Upper lobe of left lung (tissue), 6 donors: ENCODE measurements around the gene IGFBP7. TPM values are rescaled to one million over a fixed set of nuclear protein-coding genes. Genes with fewer than 3 reads are reported as not detected.

Source experiments
- ATAC-seq, 2 donors: fragments of 200-7000 bp; cut with Tn5 transposase; one replicate each; pipeline ENCODE4 v1.9.1; 2022; ENCODE audit warnings: mild to moderate bottlenecking in 2 of 2, moderate library complexity in 2 of 2; ENCODE audit not compliant: low FRiP score in 2 of 2
- DNase-seq, 2 donors: peaks; one replicate each; pipeline ENCODE4 v3.0.0-alpha.2; 2019 to 2020
- H3K27ac ChIP-seq, 4 donors: fragments of 200-600 bp; sonication (generic); one replicate each; pipeline ENCODE4 v1.5.1; 2016 to 2019
- H3K27me3 ChIP-seq, 4 donors: fragments of 200-600 bp; sonication (generic); one replicate each; pipeline ENCODE4 v1.5.1; 2017 to 2019
- H3K36me3 ChIP-seq, 4 donors: fragments of 200-600 bp; sonication (generic); one replicate each; pipeline ENCODE4 v1.5.1; 2016 to 2019
- H3K4me1 ChIP-seq, 4 donors: fragments of 200-600 bp; sonication (generic); one replicate each; pipeline ENCODE4 v1.5.1; 2018 to 2019
- H3K4me3 ChIP-seq, 4 donors: fragments of 200-600 bp; sonication (generic); one replicate each; pipeline ENCODE4 v1.5.1; 2017 to 2019; ENCODE audit warnings: mild to moderate bottlenecking in 2 of 4, moderate library complexity in 1 of 4
- H3K9me3 ChIP-seq, 4 donors: fragments of 200-600 bp; sonication (generic); one replicate each; pipeline ENCODE4 v1.5.1; 2018 to 2019
- EP300 ChIP-seq, 4 donors: sonication (generic); formaldehyde crosslinking; IDR thresholded peaks; one replicate each; pipeline ENCODE4 v1.5.1; 2017; ENCODE audit warnings: antibody characterized with exemption in 4 of 4, control low read depth in 2 of 4
- POLR2A ChIP-seq, 4 donors: fragments of 450-650 bp; IDR thresholded peaks; one replicate each; pipeline ENCODE4 v1.5.1; 2016 to 2017; ENCODE audit warnings: antibody characterized with exemption in 4 of 4, mild to moderate bottlenecking in 2 of 4
- POLR2AphosphoS5 ChIP-seq, 2 donors: sonication (generic); formaldehyde crosslinking; IDR thresholded peaks; one replicate each; pipeline ENCODE4 v1.5.1; 2017; ENCODE audit warnings: antibody characterized with exemption in 2 of 2
- WGBS, 2 donors: methylation state at CpG; one replicate each; pipeline ENCODE4 v1.1.5; 2017 to 2018; 5-methylcytosine and 5-hydroxymethylcytosine counted together
- total RNA-seq, 6 donors: library from RNA; depleted of rRNA in 4 of 6; stranded (reverse); fragments of >200 nt in 4 of 6; gene quantifications; one replicate each; pipeline versions ENCODE4 v1.1.0 to v1.2.1, GENCODE V29; 2016 to 2021
- TF ChIP-seq, protein P1 (sequence below), 6 experiments: fragments of 450-650 bp in 4 of 6; fragments of 200-600 bp in 2 of 6; sonication (generic) in 2 of 6; IDR thresholded peaks; one replicate each; pipeline ENCODE4 v1.5.1; 2016 to 2019; ENCODE audit warnings: antibody characterized with exemption in 6 of 6
- donor health status: DM: no; HTN: no; CAD: no; lungs with moderate emphysema.
- donor health status: DM: no; HTN: yes; CAD: no; lungs with severe emphysema.

The IGFBP7 gene
- total RNA-seq, 6 donors from 2014 or later: 105 to 705 (median 359) TPM

GRCh38 chr4:57149833-57150232, 39.6 kb upstream of the IGFBP7 start:
- ATAC-seq (no peak), DNase-seq (no peak)
- Histone ChIP-seq H3K36me3 (no peaks in the 10 kb centered on the region), H3K9me3 (no peaks in the 10 kb centered on the region), H3K27me3 (no peaks in the 10 kb centered on the region), H3K4me3 (no peak overlapping the region), H3K27ac (no peak overlapping the region), H3K4me1 (no peaks in the 10 kb centered on the region)
- no peak for TF ChIP-seq POLR2A (IDR thresholded peaks at IDR 0.05)
- no peak for TF ChIP-seq EP300 (IDR thresholded peaks at IDR 0.05)
- TF ChIP-seq POLR2AphosphoS5 (IDR thresholded peaks at IDR 0.05): no peak
- TF ChIP-seq, protein P1, sequence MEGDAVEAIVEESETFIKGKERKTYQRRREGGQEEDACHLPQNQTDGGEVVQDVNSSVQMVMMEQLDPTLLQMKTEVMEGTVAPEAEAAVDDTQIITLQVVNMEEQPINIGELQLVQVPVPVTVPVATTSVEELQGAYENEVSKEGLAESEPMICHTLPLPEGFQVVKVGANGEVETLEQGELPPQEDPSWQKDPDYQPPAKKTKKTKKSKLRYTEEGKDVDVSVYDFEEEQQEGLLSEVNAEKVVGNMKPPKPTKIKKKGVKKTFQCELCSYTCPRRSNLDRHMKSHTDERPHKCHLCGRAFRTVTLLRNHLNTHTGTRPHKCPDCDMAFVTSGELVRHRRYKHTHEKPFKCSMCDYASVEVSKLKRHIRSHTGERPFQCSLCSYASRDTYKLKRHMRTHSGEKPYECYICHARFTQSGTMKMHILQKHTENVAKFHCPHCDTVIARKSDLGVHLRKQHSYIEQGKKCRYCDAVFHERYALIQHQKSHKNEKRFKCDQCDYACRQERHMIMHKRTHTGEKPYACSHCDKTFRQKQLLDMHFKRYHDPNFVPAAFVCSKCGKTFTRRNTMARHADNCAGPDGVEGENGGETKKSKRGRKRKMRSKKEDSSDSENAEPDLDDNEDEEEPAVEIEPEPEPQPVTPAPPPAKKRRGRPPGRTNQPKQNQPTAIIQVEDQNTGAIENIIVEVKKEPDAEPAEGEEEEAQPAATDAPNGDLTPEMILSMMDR (IDR thresholded peaks at IDR 0.05): no peak
- WGBS, 2 donors: 85 to 91% methylated on average over 2 of the region's 2 CpGs

GRCh38 chr4:57148831-57149505, 38.8 kb upstream of the IGFBP7 start:
- no peaks in the 10 kb centered on the region for H3K36me3 ChIP-seq
- DNase-seq (no peak), ATAC-seq (no peak)
- no peaks in the 10 kb centered on the region for H3K27me3 ChIP-seq
- H3K9me3 ChIP-seq: no peaks in the 10 kb centered on the region
- no peak for TF ChIP-seq POLR2AphosphoS5 (IDR thresholded peaks at IDR 0.05)
- TF ChIP-seq EP300 (IDR thresholded peaks at IDR 0.05): no peak
- H3K4me3 ChIP-seq: no peak overlapping the region
- H3K4me1 ChIP-seq: no peaks in the 10 kb centered on the region
- WGBS, 2 donors: 75 to 83% methylated on average over 1 of the region's 1 CpG
- H3K27ac ChIP-seq: no peak overlapping the region

- no peak overlapping the region for H3K4me3 ChIP-seq
- no peaks in the 10 kb centered on the region for H3K36me3 ChIP-seq
- H3K4me1 ChIP-seq: no peaks in the 10 kb centered on the region
- WGBS, 2 donors: 95 to 100% methylated on average over 1 of the region's 1 CpG
- no peaks in the 10 kb centered on the region for H3K27me3 ChIP-seq
- ATAC-seq (no peak), DNase-seq (no peak)
- H3K27ac ChIP-seq: no peak overlapping the region
- TF ChIP-seq POLR2A (IDR thresholded peaks at IDR 0.05): no peak
- TF ChIP-seq, protein P1 (IDR thresholded peaks at IDR 0.05): no peak
- TF ChIP-seq POLR2AphosphoS5 (IDR thresholded peaks at IDR 0.05): no peak
- no peak for TF ChIP-seq EP300 (IDR thresholded peaks at IDR 0.05)
- H3K9me3 ChIP-seq: no peaks in the 10 kb centered on the region
Observed at GRCh38 chr4:57148177-57148576, 38.0 kb upstream of the IGFBP7 start.

- 69 to 72% methylated on average over 9 of the region's 9 CpGs for WGBS, 2 donors
- no peak for TF ChIP-seq POLR2AphosphoS5 (IDR thresholded peaks at IDR 0.05)
- no peak for TF ChIP-seq POLR2A (IDR thresholded peaks at IDR 0.05)
- no peak for TF ChIP-seq EP300 (IDR thresholded peaks at IDR 0.05)
- TF ChIP-seq, protein P1 (IDR thresholded peaks at IDR 0.05): no peak
- Histone ChIP-seq H3K9me3 (no peaks in the 10 kb centered on the region), H3K36me3 (no peaks in the 10 kb centered on the region), H3K27me3 (no peaks in the 10 kb centered on the region), H3K4me3 (no peak overlapping the region), H3K27ac (no peak overlapping the region), H3K4me1 (no peaks in the 10 kb centered on the region)
- no peak for DNase-seq
- ATAC-seq: peak in 1 of 2 donors; percentile 44
Observed at GRCh38 chr4:57147335-57148060, 37.3 kb upstream of the IGFBP7 start.

GRCh38 chr4:57146444-57146843, 36.3 kb upstream of the IGFBP7 start:
- TF ChIP-seq POLR2A (IDR thresholded peaks at IDR 0.05) (no peak), POLR2AphosphoS5 (IDR thresholded peaks at IDR 0.05) (no peak), EP300 (IDR thresholded peaks at IDR 0.05) (no peak)
- TF ChIP-seq, protein P1 (IDR thresholded peaks at IDR 0.05): no peak
- 83 to 96% methylated on average over 4 of the region's 4 CpGs for WGBS, 2 donors

More at GRCh38 chr4:57146444-57146843, 36.3 kb upstream of the IGFBP7 start:
- DNase-seq: no peak
- ATAC-seq: no peak
- Histone ChIP-seq H3K36me3 (no peaks in the 10 kb centered on the region), H3K4me1 (no peaks in the 10 kb centered on the region), H3K4me3 (no peak overlapping the region), H3K27ac (no peak overlapping the region), H3K9me3 (no peaks in the 10 kb centered on the region), H3K27me3 (no peaks in the 10 kb centered on the region)
